Measurements from ENCODE around the gene ACTN4.

ACTN4 gene

DNA sequence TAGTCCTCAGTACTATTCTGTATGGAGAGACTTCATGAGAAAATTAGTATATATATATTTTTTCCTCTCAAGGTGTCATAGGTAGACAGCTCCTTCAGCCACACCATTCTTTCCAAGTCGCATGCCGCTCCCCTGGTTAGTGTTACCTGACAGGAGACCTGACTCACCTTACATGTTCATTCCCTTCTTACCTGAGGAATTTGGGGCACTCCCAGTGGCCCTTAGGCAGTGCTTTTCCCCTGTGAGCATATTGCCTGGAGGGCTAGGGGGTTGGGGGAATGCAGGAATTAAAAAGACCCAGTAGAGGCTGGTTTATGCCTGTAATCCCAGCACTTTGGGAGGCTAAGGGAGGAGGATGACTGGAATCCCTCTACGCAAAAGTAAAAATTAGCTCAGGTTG is 9.0 kb upstream of the ACTN4 start:
- DNase-seq: no peak

DNA sequence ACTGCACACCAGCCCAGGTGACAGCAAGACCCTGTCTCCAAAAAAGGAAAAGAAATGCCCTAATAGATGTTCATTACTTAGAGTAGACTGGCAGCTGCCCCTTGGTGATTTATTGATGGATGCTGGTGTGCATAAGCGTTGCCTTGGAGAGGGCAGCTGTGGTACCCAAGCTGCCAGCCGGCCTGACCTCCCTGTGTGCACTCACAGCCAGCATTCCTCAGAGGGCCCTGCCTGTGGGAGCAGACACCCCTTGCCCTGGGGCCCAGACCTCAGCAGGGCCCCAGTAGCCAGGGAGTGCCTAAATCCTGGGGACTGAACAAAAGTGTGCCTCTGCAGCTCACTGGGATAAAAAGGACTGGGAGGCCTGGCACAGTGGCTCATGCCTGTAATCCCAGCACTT is 7.8 kb upstream of the ACTN4 start:
- DNase-seq: no peak

GRCh38 chr19:38640368-38640767 is 7.1 kb upstream of the ACTN4 start:
- no peak for DNase-seq

DNA sequence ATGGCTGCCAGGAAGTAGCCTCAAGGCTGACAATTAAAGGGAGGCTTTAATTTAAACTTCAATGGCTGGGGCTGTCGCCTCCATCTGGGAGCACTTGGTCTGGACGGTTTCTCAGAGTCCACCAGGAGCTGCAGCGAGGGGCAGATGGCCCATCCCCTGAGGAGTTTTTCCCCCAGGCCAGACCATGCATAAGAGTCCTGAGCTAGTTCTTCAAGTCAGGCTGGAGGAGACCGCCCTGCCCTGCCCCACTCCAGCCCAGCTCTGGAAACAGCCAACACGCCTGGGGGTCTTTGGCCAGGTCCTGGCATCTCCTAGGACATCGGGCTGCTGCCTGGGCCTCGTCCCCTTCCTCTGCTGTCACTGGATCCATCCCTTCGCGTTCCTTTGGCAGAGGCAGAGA is 5.3 kb upstream of the ACTN4 start:
- no peak for DNase-seq

DNA sequence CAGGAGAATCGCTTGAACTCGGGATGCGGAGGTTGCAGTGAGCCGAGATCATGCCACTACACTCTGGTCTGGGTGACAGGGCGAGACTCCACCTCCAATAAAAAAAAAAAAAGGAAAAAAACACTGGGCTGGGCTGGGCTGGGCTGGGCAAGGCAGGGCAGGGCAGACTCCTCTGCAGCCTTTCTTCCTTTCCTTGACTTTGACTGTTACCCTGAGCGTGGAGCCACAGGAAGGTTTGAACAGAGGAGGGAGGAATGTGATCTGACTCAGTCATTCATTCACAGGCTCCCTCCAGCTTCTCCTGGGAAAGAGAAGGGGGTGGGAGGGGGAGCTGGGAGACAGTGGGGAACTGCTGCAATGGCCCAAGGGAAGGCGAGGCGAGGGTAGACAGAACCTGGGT is 2.7 kb upstream of the ACTN4 start:
- no peak for DNase-seq

- no peak for DNase-seq
Observed at GRCh38 chr19:38647966-38648768, 718 bp downstream of the ACTN4 start.

- no peak for DNase-seq
Observed at GRCh38 chr19:38648769-38649304, 1.4 kb downstream of the ACTN4 start.

DNA sequence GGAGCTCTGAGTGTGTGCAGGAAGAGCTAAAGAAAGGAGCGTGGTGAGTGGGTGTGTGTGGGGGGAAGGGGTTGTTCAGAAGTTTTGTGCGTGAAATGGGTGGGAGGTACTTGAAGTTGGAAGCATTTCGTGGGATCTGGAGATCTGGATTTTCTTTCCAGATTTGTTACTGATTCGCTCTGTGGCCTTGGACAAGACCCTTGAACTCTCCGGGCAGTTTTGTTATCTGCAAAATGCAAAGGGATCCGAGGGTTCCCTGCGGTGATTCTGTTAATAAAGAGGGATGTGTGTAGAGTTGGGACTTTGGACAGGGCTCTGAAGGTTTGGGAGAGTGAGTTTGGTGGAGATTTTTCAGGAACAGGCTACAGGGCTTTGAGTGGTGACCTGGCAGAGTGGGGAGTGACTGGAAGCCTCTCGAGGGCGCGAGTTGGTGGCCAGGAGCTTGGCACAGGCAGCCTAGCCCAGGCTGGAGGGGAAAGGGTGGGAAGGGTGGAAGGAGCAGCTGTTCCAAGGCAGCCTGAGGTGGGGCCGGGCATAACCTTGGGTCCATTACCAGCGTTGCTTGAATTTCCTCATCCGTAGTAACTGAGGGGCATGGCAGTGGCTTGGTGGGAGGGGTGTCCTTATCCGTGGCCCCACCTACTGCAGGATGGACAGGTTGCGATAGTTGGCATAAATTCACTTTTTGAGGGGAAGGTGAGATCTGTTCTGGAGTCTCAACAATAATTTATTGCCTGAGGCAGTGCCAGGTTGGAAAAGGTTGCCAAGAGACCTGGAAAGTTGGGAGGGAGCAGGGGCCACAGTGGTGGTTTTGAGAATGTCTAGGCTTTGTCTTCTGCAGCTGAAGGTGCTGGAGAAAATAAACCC is 2.1 kb downstream of the ACTN4 start:
- DNase-seq: no peak

- DNase-seq: no peak
Observed at GRCh38 chr19:38650172-38650775, 2.8 kb downstream of the ACTN4 start.

- no peak for DNase-seq
Observed at GRCh38 chr19:38650911-38651584, 3.6 kb downstream of the ACTN4 start.

GRCh38 chr19:38653028-38653571 is 5.7 kb downstream of the ACTN4 start:
- DNase-seq: no peak

DNA sequence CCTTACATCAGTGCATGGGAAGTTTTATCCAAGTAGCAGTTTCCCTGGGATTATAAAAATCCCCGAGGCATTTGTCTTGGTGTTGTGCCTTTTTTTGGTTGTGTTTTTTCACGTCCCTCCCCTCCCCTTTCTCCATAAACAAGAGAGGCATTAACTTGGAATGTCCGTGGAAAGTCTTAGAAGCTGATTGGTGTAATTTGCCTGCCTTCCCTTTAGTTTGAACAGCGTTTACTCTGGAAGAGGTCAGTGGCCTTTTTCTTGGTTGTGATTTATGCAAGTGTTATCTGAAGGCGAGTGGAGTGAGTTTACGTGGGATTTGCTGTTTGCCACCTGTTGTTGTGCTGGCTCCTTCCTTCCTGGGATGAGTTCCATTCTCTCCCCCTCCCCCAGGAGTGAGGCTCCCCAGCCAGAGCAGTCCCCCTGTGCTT is 7.2 kb downstream of the ACTN4 start:
- no peak for DNase-seq

DNA sequence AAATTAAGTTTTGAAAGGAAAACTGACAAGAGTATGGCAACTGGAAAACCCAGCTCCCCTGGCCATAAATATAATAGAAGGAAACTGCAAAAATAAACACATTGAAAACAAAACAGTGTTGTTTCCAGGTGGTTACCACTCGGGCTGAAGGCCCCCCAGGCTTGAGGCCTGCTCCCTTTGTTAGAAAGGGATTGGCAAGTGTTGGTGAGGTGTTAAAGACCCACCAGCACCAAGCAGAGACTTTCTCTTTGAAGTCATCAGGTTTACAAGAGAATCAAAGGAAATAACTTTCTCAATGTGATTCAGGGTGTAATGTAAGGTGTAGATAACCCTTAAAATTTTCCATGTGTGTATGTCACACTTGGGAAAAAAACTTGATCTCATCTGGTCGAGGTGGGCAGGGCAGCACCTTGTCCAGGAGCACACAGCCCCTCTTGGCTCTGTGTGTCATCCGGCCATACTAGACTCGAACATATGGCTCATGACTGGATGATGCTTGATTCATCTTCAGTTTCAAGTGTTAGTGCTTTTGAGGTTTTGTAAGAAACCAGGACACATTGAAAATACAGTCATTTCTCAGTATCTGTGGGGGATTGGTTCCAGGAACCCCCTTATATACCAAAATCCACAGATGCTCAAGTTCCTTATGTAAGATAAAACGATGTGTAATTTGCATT is 7.8 kb downstream of the ACTN4 start:
- no peak for DNase-seq

DNA sequence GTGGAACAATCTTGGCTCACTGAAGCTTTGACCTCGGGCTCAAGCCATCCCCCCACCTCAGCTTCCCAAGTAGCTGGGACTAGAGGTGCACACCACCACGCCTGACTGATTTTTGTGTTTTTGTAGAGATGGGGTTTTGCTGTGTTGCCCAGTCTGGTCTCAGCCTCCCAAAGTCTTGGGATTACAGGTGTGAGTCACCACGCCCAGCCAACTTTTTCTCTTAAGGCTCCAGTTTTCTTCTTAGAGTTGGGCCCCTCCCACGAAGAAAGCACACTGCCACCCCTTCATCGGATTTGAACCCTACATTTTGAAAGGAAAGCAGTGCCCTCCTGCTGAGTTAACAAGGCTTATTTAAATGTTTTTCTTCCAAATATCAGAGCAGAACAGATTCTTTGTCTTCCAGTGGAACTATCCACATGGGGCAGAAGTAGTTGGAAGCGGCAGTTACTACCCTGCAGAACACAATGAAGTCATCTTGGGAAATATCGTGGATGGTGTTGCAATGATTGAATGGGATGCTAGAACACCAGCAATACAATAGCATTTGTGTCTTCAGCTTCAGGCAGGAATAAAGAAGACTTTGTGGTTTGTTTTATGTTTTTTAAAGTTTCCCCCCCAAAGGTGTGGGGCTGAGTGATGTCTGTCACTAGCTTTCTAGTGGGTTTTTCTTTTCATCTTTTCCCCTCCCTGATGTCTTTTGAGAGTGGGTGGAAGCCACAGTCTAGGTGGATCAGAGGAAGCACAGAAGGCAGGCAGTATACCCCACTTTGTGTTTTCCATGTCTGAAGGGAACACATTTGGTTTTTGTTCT is 8.9 kb downstream of the ACTN4 start:
- no peak for DNase-seq

- no peak for DNase-seq
Observed at GRCh38 chr19:38657633-38658222, 10.3 kb downstream of the ACTN4 start.

GRCh38 chr19:38658462-38659306 is 11.2 kb downstream of the ACTN4 start:
- DNase-seq: peak; percentile 74

- DNase-seq: no peak
Observed at GRCh38 chr19:38660724-38661123, 13.3 kb downstream of the ACTN4 start.

DNA sequence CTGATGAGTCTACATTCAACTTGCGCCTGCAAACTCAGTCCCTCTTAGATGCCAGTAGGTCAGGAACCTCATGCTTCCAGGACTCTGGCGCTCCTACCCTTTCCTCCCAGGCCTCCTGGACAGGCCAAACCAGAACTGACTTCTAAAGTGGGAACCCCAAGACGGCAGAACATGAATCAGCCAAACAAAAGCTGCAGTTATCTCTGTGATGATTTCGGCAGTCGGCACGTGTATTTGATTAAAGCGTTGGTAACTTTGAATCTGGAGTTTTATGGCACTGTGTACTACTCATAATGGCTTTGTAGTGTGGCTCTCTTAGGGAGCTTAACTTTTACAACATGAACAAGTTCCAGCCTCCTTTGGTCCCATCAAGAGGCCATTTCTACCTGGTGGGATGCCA is 13.7 kb downstream of the ACTN4 start:
- DNase-seq: no peak

GRCh38 chr19:38661996-38662395 is 14.5 kb downstream of the ACTN4 start:
- no peak for DNase-seq
